Ovary (tissue), 3 donors: Measurements from ENCODE around the gene CLDND2.

ENCODE experiments used
- CTCF ChIP-seq, 3 donors: fragments of 450-650 bp in 2 of 3; fragments of 200-600 bp in 1 of 3; IDR thresholded peaks; one replicate each; pipeline versions ENCODE4 v1.5.1 to v1.8.0; 2016 to 2022; ENCODE audit warnings: antibody characterized with exemption in 3 of 3, mild to moderate bottlenecking in 1 of 3
- POLR2A ChIP-seq: fragments of 450-650 bp; IDR thresholded peaks from one replicate; pipeline ENCODE4 v1.6.1; 2017; ENCODE audit warnings: antibody characterized with exemption, mild to moderate bottlenecking, moderate library complexity
- donor health status: DM: no; HTN: no; CAD: no.

GRCh38 chr19:51345076-51345620 lies 23.7 kb downstream of the CLDND2 start:
- TF ChIP-seq CTCF (IDR thresholded peaks at IDR 0.05), result no peak
- no peak for TF ChIP-seq POLR2A
